ENCODE data around the gene PLAU. TPM values are rescaled to one million over a fixed set of nuclear protein-coding genes. Genes with fewer than 3 reads are reported as not detected.
A peak's percentile ranks its signal among the peaks of the same experiment; 100 is the strongest.

The PLAU gene
- total RNA-seq, 6 donors from 2014 or later: 8.2 to 38.8 (median 12.4) TPM

- H3K4me1 ChIP-seq: peaks cover 24 to 43% (median 30%) of the 10 kb centered on the region in 4 donors
- 25 to 32% methylated on average over 9 to 11 of the region's 11 CpGs for WGBS, 2 donors
- peak overlapping the region in 3 of 4 donors; percentile 10 to 29 (median 10) for H3K4me3 ChIP-seq
Observed at GRCh38 chr10:73865459-73866442, 45.2 kb upstream of the PLAU start.

GRCh38 chr10:73866621-73867020 is 44.3 kb upstream of the PLAU start:
- H3K9me3 ChIP-seq: no peaks in the 10 kb centered on the region
- H3K36me3 ChIP-seq: peaks cover 0 to 30% (median 17%) of the 10 kb centered on the region in 4 donors
- DNase-seq (no peak), ATAC-seq (ENCODE audit: low FRiP score in 2 of 2) (no peak)
- 81 to 84% methylated on average over 7 of the region's 7 CpGs for WGBS, 2 donors
- H3K4me1 ChIP-seq: peaks cover 28 to 48% (median 35%) of the 10 kb centered on the region in 4 donors
- TF ChIP-seq POLR2AphosphoS5 (IDR thresholded peaks at IDR 0.05) (no peak), EP300 (IDR thresholded peaks at IDR 0.05) (no peak), POLR2A (IDR thresholded peaks at IDR 0.05) (no peak), CTCF (IDR thresholded peaks at IDR 0.05) (no peak)
- H3K27ac ChIP-seq: peak overlapping the region; percentile 58 to 88 (median 80)
- H3K27me3 ChIP-seq: no peaks in the 10 kb centered on the region
- no peak overlapping the region for H3K4me3 ChIP-seq

More at GRCh38 chr10:73865459-73866442, 45.2 kb upstream of the PLAU start:
- DNase-seq (peak in 1 of 2 donors; percentile 85), ATAC-seq (ENCODE audit: low FRiP score in 2 of 2) (peak; percentile 74 to 77)
- no peak for TF ChIP-seq CTCF (IDR thresholded peaks at IDR 0.05)
- TF ChIP-seq POLR2AphosphoS5 (IDR thresholded peaks at IDR 0.05): peak in 1 of 2 donors; percentile 23
- Histone ChIP-seq H3K36me3 (peaks cover 0 to 33% (median 17%) of the 10 kb centered on the region in 4 donors), H3K27me3 (no peaks in the 10 kb centered on the region), H3K27ac (peak overlapping the region; percentile 58 to 88 (median 80)), H3K9me3 (no peaks in the 10 kb centered on the region)

GRCh38 chr10:73867126-73867807 is 43.7 kb upstream of the PLAU start:
- H3K36me3 ChIP-seq: peaks cover 0 to 30% (median 17%) of the 10 kb centered on the region in 4 donors
- WGBS, 2 donors: 54 to 72% methylated on average over 10 of the region's 10 CpGs
- H3K9me3 ChIP-seq: no peaks in the 10 kb centered on the region
- no peak for TF ChIP-seq EP300 (IDR thresholded peaks at IDR 0.05)
- no peak for TF ChIP-seq POLR2A (IDR thresholded peaks at IDR 0.05)
- TF ChIP-seq POLR2AphosphoS5 (IDR thresholded peaks at IDR 0.05): no peak
- TF ChIP-seq CTCF (IDR thresholded peaks at IDR 0.05): no peak
- no peak overlapping the region for H3K4me3 ChIP-seq
- peaks cover 34 to 51% (median 41%) of the 10 kb centered on the region in 4 donors for H3K4me1 ChIP-seq
- no peaks in the 10 kb centered on the region for H3K27me3 ChIP-seq
- no peak for ATAC-seq (ENCODE audit: low FRiP score in 2 of 2)
- peak overlapping the region; percentile 58 to 88 (median 80) for H3K27ac ChIP-seq
- no peak for DNase-seq

- Histone ChIP-seq H3K4me1 (peaks cover 42 to 54% (median 49%) of the 10 kb centered on the region in 4 donors), H3K27me3 (no peaks in the 10 kb centered on the region), H3K27ac (peak overlapping the region; percentile 36 to 88 (median 73)), H3K9me3 (no peaks in the 10 kb centered on the region), H3K4me3 (no peak overlapping the region), H3K36me3 (peaks cover 0 to 30% (median 17%) of the 10 kb centered on the region in 4 donors)
- no peak for TF ChIP-seq EP300 (IDR thresholded peaks at IDR 0.05)
- TF ChIP-seq CTCF (IDR thresholded peaks at IDR 0.05): no peak
- TF ChIP-seq POLR2AphosphoS5 (IDR thresholded peaks at IDR 0.05): no peak
- no peak for TF ChIP-seq POLR2A (IDR thresholded peaks at IDR 0.05)
- no peak for DNase-seq
- 84 to 89% methylated on average over 7 to 11 of the region's 11 CpGs for WGBS, 2 donors
- ATAC-seq (ENCODE audit: low FRiP score in 2 of 2): no peak
Observed at GRCh38 chr10:73867871-73868631, 42.9 kb upstream of the PLAU start.

Data from upper lobe of left lung (tissue), 6 donors.